Gastroesophageal sphincter (tissue), 4 donors: Measurements from ENCODE around the gene RAB14. TPM values are rescaled to one million over a fixed set of nuclear protein-coding genes. Genes with fewer than 3 reads are reported as not detected.

Source experiments
- ATAC-seq: fragments of 150-250 bp; one replicate; pipeline ENCODE4 v1.9.1; 2016; ENCODE audit warnings: mild to moderate bottlenecking, moderate library complexity
- H3K27ac ChIP-seq, 4 donors: fragments of 200-600 bp; sonication (generic) in 3 of 4; 1 replicate in 3 of 4; 2 replicates in 1 of 4; pipeline ENCODE4 v1.5.1; 2016 to 2019
- H3K27me3 ChIP-seq: fragments of 200-600 bp; sonication (generic); one replicate; pipeline ENCODE4 v1.5.1; 2019
- H3K36me3 ChIP-seq, 2 donors: fragments of 200-600 bp; sonication (generic); one replicate each; pipeline ENCODE4 v1.5.1; 2019; ENCODE audit warnings: control low read depth in 1 of 2
- H3K4me1 ChIP-seq, 3 donors: fragments of 200-600 bp; sonication (generic); 1 replicate in 2 of 3; 2 replicates in 1 of 3; pipeline ENCODE4 v1.5.1; 2016 to 2019; ENCODE audit warnings: control low read depth in 2 of 3
- H3K4me3 ChIP-seq, 2 donors: fragments of 200-600 bp; sonication (generic); one replicate each; pipeline ENCODE4 v1.5.1; 2019; ENCODE audit warnings: mild to moderate bottlenecking in 1 of 2, moderate library complexity in 1 of 2
- H3K9me3 ChIP-seq, 3 donors: fragments of 200-600 bp; sonication (generic); one replicate each; pipeline ENCODE4 v1.5.1; 2017 to 2019; ENCODE audit warnings: control low read depth in 2 of 3
- EP300 ChIP-seq: sonication (generic); formaldehyde crosslinking; IDR thresholded peaks from one replicate; pipeline ENCODE4 v1.6.1; 2017; ENCODE audit warnings: antibody characterized with exemption, mild to moderate bottlenecking
- POLR2A ChIP-seq, 2 donors: fragments of 450-650 bp; IDR thresholded peaks; one replicate each; pipeline ENCODE4 v1.6.1; 2017; ENCODE audit warnings: antibody characterized with exemption in 2 of 2, mild to moderate bottlenecking in 2 of 2, moderate library complexity in 1 of 2
- POLR2AphosphoS5 ChIP-seq: sonication (generic); formaldehyde crosslinking; IDR thresholded peaks from one replicate; pipeline ENCODE4 v1.6.1; 2017; ENCODE audit warnings: antibody characterized with exemption
- WGBS, 2 donors: methylation state at CpG; one replicate each; pipeline ENCODE4 v1.1.5; 2018; ENCODE audit warnings: low coverage in 1 of 2; 5-methylcytosine and 5-hydroxymethylcytosine counted together
- total RNA-seq, 4 donors: library from RNA; depleted of rRNA; stranded (reverse); fragments of >200 nt; gene quantifications; one replicate each; pipeline ENCODE4 v1.1.0, GENCODE V29; 2016
- TF ChIP-seq, protein P1 (sequence below), 4 experiments: fragments of 200-600 bp in 2 of 4; fragments of 450-650 bp in 2 of 4; sonication (generic) in 1 of 4; IDR thresholded peaks; one replicate each; pipeline ENCODE4 v1.5.1; 2017 to 2019; ENCODE audit warnings: antibody characterized with exemption in 4 of 4, mild to moderate bottlenecking in 2 of 4, moderate library complexity in 2 of 4

RAB14 gene
- total RNA-seq, 4 donors from 2014 or later = 29.7 to 40.2 (median 31.4) TPM

DNA sequence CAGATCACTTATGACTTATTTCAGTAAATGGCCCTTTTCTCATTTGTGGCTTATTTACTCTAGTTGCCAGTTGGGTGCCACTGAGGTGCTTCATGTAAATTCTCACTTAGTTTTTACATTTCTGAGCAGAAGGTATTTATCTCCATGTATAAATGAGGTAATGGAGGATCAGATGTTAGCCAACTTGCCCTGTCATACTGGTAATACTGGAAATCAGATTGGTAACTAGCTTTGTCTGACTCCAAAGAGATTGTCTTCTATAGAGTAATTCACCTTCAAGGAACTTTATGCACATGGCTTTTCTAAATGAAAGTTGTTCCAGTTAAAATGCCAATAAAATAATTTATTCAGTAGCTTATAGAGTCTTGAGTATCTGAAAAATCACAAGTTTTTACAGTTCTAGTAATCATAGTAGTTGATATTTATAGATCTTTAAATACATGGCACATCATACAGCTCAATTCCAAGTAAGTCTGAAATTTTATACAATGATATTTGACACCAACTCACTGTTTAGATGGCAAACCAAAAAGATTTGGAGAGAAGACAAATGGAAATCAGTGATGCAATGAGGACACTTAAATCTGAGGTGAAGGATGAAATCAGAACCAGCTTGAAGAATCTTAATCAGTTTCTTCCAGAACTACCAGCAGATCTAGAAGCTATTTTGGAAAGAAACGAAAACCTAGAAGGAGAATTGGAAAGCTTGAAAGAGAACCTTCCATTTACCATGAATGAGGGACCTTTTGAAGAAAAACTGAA, 28.8 kb downstream of the RAB14 start:
- TF ChIP-seq POLR2A (IDR thresholded peaks at IDR 0.05) (no peak), POLR2AphosphoS5 (no peak), EP300 (no peak)
- TF ChIP-seq, protein P1, sequence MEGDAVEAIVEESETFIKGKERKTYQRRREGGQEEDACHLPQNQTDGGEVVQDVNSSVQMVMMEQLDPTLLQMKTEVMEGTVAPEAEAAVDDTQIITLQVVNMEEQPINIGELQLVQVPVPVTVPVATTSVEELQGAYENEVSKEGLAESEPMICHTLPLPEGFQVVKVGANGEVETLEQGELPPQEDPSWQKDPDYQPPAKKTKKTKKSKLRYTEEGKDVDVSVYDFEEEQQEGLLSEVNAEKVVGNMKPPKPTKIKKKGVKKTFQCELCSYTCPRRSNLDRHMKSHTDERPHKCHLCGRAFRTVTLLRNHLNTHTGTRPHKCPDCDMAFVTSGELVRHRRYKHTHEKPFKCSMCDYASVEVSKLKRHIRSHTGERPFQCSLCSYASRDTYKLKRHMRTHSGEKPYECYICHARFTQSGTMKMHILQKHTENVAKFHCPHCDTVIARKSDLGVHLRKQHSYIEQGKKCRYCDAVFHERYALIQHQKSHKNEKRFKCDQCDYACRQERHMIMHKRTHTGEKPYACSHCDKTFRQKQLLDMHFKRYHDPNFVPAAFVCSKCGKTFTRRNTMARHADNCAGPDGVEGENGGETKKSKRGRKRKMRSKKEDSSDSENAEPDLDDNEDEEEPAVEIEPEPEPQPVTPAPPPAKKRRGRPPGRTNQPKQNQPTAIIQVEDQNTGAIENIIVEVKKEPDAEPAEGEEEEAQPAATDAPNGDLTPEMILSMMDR (IDR thresholded peaks at IDR 0.05) = no peak
- ATAC-seq = no peak
- H3K4me3 ChIP-seq = no peak overlapping the region
- H3K27ac ChIP-seq = no peak overlapping the region
- WGBS, 2 donors = 100% methylated on average over 1 of the region's 1 CpG
- H3K36me3 ChIP-seq = peaks cover 0 to 91% of the 10 kb centered on the region in 2 donors
- H3K9me3 ChIP-seq = no peaks in the 10 kb centered on the region
- H3K27me3 ChIP-seq = no peaks in the 10 kb centered on the region
- no peaks in the 10 kb centered on the region for H3K4me1 ChIP-seq

DNA sequence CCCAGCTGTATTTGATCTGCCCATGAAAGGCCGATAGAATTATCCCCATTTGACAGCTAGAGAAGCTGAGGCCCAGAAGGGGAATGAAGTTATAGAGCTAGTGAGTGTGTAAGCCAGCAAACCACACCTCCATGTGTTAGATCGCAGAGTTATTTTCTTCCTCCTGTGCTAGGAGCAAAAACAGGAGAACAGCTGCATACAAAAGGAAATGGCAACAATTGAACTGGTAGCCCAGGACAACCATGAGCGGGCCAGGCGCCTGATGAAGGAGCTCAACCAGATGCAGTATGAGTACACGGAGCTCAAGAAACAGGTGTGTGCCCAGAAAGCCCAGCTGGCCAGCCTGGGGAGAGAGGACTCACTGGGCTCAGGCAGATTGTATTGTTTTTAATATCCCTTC, 30.4 kb downstream of the RAB14 start:
- WGBS, 2 donors = 87 to 92% methylated on average over 4 of the region's 5 CpGs
- Histone ChIP-seq H3K36me3 (peaks cover 0 to 98% of the 10 kb centered on the region in 2 donors), H3K4me3 (no peak overlapping the region), H3K4me1 (no peaks in the 10 kb centered on the region), H3K9me3 (no peaks in the 10 kb centered on the region), H3K27ac (no peak overlapping the region), H3K27me3 (no peaks in the 10 kb centered on the region)
- no peak for ATAC-seq
- TF ChIP-seq POLR2A (IDR thresholded peaks at IDR 0.05) (no peak), EP300 (no peak), POLR2AphosphoS5 (no peak)
- TF ChIP-seq, protein P1 (IDR thresholded peaks at IDR 0.05) = no peak

DNA sequence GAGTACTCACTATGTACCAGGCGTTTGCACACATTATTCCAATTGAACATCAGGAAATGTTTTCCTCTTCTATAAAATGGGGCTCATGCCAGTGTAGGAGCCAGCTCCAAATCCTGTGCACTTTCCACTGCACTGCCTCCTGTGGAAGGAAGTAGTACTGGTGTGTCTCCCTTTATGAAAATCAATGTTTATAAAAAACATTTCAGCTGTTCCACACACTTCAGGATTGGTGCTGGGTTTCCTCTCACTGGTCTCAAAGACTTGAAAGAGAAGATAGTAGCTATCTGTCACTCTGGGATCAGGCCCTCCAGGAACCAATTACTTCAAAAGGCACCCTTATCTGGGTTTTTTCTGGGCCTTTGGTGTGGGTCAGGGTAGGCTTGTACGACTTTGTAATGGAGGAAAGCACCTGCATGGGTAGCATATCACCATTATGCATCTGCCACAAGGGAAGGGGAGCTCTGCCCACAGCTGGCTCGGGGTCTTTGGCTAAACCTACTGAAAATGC, 32.5 kb downstream of the RAB14 start:
- H3K36me3 ChIP-seq = peaks cover 0 to 92% of the 10 kb centered on the region in 2 donors
- no peak for TF ChIP-seq POLR2A (IDR thresholded peaks at IDR 0.05)
- TF ChIP-seq, protein P1 (IDR thresholded peaks at IDR 0.05) = peak; percentile 14 to 44 (median 30)
- no peak overlapping the region for H3K27ac ChIP-seq
- H3K4me1 ChIP-seq = no peaks in the 10 kb centered on the region
- H3K4me3 ChIP-seq = no peak overlapping the region
- H3K9me3 ChIP-seq = no peaks in the 10 kb centered on the region
- peak; percentile 65 for ATAC-seq
- 53 to 63% methylated on average over 1 to 2 of the region's 3 CpGs for WGBS, 2 donors
- H3K27me3 ChIP-seq = no peaks in the 10 kb centered on the region

DNA sequence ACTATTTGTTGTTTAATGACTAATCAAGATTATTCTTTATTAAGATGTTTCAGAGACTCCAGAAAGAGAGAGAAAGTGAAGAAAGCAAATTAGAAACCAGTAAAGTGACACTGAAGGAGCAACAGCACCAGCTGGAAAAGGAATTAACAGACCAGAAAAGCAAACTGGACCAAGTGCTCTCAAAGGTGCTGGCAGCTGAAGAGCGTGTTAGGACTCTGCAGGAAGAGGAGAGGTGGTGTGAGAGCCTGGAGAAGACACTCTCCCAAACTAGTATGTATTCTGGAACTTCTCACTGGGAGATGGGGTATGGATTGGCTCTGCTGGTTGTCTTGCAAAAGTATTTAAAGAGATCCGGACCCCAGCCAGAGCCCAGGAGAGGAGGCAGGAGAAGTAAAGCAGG, 33.6 kb downstream of the RAB14 start:
- Histone ChIP-seq H3K9me3 (no peaks in the 10 kb centered on the region), H3K36me3 (peaks cover 0 to 88% of the 10 kb centered on the region in 2 donors), H3K27me3 (no peaks in the 10 kb centered on the region), H3K27ac (no peak overlapping the region), H3K4me1 (no peaks in the 10 kb centered on the region), H3K4me3 (no peak overlapping the region)
- WGBS, 2 donors = 86 to 100% methylated on average over 2 of the region's 2 CpGs
- TF ChIP-seq POLR2AphosphoS5 = no peak
- TF ChIP-seq, protein P1 (IDR thresholded peaks at IDR 0.05) = no peak
- ATAC-seq = no peak

DNA sequence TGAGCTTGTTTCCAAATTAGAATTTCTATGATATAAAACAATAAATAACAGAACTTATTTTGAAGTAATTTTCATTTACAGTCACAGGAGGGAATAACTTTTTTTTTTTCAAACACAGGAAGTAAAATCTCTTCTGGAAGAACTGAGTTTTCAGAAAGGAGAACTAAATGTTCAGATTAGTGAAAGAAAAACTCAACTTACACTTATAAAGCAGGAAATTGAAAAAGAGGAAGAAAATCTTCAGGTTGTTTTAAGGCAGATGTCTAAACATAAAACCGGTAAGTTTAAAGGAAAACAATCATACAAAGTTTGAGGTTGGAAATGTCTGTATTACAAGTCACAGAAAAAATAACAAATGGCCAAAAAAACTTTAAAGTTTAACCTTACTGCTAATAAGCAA, 41.6 kb downstream of the RAB14 start:
- no peaks in the 10 kb centered on the region for H3K9me3 ChIP-seq
- H3K36me3 ChIP-seq = peaks cover 3 to 88% of the 10 kb centered on the region in 2 donors
- ATAC-seq = no peak
- H3K4me3 ChIP-seq = no peak overlapping the region
- TF ChIP-seq EP300 (no peak), POLR2AphosphoS5 (no peak), POLR2A (IDR thresholded peaks at IDR 0.05) (no peak)
- TF ChIP-seq, protein P1 (IDR thresholded peaks at IDR 0.05) = no peak
- 79 to 88% methylated on average over 1 of the region's 1 CpG for WGBS, 2 donors
- H3K27ac ChIP-seq = no peak overlapping the region
- H3K4me1 ChIP-seq = no peaks in the 10 kb centered on the region
- H3K27me3 ChIP-seq = no peaks in the 10 kb centered on the region
